ENCODE results near the gene TUBGCP5. TPM values are rescaled to one million over a fixed set of nuclear protein-coding genes. Genes with fewer than 3 reads are reported as not detected.
"Not testable (repeated sequence)": the region's sequence is repeated elsewhere in the genome, so short reads cannot be mapped to it uniquely, and the experiment has no call there.

The TUBGCP5 gene
- total RNA-seq, 2 experiments from 2014 or later, result 16.2 to 16.4 TPM

DNA sequence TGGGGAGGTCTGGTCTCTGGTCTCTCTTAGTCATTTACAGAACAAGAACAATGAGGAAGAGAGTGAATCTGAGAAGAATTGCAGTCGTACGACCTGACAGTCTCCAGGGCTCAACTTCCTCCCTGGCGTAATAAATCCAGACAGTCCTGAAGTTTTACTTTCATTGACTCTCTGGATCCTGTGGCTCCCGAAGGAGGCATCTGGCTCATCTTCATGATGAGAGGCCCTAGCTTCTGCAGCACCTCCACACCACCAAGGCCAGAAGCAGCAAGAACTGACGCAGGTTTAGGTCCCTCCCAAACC, 47.4 kb downstream of the TUBGCP5 start:
- intact Hi-C loops (cut with DNase I, micrococcal nuclease), result no loop called here
- ChIA-PET POLR2A (no interaction called here), CTCF (no interaction called here)
- Mint-ChIP-seq H3K36me3 (ENCODE audit: low read depth) (peaks cover 28% of the 10 kb centered on the region), H3K27ac (no peak overlapping the region), H3K27me3 (no peaks in the 10 kb centered on the region), H3K4me3 (no peak overlapping the region), H3K4me1 (no peaks in the 10 kb centered on the region), H3K9me3 (ENCODE audit: low read depth) (no peaks in the 10 kb centered on the region)
- DNase-seq (no peak), ATAC-seq (no peak)

DNA sequence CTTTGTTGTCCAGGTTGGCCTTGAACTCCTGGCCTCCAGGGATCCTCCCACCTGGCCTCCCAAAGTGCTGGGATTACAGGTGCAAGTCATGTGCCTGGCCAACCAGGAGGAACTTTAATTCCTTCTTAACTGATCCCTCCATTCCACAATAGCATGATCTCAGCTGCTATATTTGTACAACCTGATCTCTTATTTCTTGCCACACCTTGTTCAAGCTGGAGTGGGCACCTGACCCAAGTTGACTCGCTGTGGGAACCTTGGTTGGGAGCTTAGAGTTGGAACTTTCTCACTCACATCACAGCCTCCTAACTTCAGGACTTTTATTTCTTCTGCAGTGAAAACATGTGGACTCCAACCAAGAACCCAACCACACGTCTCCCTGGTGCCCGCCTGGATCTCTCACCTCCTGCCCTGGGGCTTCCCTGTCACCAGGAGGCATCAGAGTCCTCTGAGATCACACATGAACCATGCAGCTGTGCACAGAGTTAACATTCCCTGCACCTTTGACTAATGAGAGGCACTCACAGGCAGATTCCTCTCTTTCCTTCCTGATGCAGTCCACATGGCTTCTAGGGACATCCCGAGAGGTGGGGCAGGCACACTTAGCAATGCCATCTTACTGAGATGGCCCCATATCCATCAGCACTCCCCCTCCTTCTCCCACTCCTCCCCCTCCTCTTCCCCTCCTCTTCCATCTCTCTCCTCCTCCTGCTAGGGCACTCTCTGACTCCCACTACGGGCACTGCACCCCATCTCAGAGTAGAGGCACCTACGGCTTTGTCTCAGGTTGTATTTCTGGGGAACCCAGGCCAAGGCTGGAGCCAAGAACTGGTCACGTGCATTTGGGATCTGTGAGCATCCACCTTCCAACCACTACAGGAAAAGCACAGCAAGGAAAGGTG, 49.5 kb downstream of the TUBGCP5 start:
- Mint-ChIP-seq H3K4me1 (no peaks in the 10 kb centered on the region), H3K36me3 (ENCODE audit: low read depth) (peaks cover 15% of the 10 kb centered on the region), H3K9me3 (ENCODE audit: low read depth) (no peaks in the 10 kb centered on the region), H3K27me3 (no peaks in the 10 kb centered on the region), H3K4me3 (no peak overlapping the region), H3K27ac (no peak overlapping the region)
- POLR2A ChIA-PET, result no interaction called here
- ATAC-seq (no peak), DNase-seq (no peak)
- CTCF ChIA-PET, result interaction anchor here (0.8 to 1.0 kb wide), 2 partner anchors 9 to 22 kb away, joined by 3 read pairs; no protein-coding TSS in a partner anchor
- intact Hi-C loops (cut with DNase I, micrococcal nuclease), result no loop called here

DNA sequence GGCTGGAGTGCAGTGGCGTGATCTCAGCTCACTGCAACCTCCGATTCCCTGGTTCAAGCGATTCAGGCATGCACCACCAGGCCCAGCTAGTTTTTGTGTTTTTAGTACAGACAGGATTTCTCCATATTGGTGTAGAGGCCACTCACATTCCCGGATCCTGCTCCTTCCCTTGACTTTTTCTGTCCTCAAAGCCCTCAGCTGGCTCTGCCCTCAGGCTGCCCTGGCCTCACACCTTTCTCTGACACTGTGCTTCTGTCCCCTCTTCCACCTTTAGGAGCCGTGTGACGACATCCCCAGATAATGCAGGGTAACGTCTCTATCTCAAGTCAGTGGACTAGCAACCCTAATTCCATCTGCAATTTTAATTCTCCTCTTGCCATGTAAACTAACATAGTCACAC, 50.6 kb downstream of the TUBGCP5 start:
- POLR2A ChIA-PET, result no interaction called here
- intact Hi-C loops (cut with DNase I, micrococcal nuclease), result no loop called here

GRCh38 chr15:22981931-22982330, 57.4 kb downstream of the TUBGCP5 start:
- H3K36me3 Mint-ChIP-seq (ENCODE audit: low read depth); H3K9me3 Mint-ChIP-seq (ENCODE audit: low read depth); H3K4me3 Mint-ChIP-seq; ATAC-seq; H3K4me1 Mint-ChIP-seq; H3K27me3 Mint-ChIP-seq; H3K27ac Mint-ChIP-seq; CTCF ChIA-PET; POLR2A ChIA-PET; DNase-seq: not testable (repeated sequence)
- intact Hi-C loops (cut with DNase I, micrococcal nuclease), result loop anchor here (5.0 kb wide), 2 partner anchors 55 to 195 kb away; partner anchors contain the start of genes NIPA1 (in 1 of the 2) and TUBGCP5 (in 1 of the 2)

More for the DNA sequence above, 50.6 kb downstream of the TUBGCP5 start:
- ATAC-seq, result no peak
- Mint-ChIP-seq H3K4me3 (no peak overlapping the region), H3K36me3 (ENCODE audit: low read depth) (peaks cover 6% of the 10 kb centered on the region), H3K27ac (no peak overlapping the region), H3K4me1 (no peaks in the 10 kb centered on the region), H3K27me3 (no peaks in the 10 kb centered on the region), H3K9me3 (ENCODE audit: low read depth) (no peaks in the 10 kb centered on the region)
- CTCF ChIA-PET, result interaction anchor here (0.8 to 1.0 kb wide), 2 partner anchors 8 to 21 kb away, joined by 3 read pairs; no protein-coding TSS in a partner anchor
- no peak for DNase-seq

GRCh38 chr15:22981051-22981840, 58.1 kb downstream of the TUBGCP5 start:
- ATAC-seq, result no peak
- intact Hi-C loops (cut with DNase I, micrococcal nuclease), result loop anchor here (5.0 kb wide), 2 partner anchors 56 to 194 kb away; partner anchors contain the start of genes NIPA1 (in 1 of the 2) and TUBGCP5 (in 1 of the 2)
- CTCF ChIA-PET, result interaction anchor here (0.9 kb wide), 1 partner anchor 8 kb away, joined by 3 read pairs; no protein-coding TSS in a partner anchor

DNA sequence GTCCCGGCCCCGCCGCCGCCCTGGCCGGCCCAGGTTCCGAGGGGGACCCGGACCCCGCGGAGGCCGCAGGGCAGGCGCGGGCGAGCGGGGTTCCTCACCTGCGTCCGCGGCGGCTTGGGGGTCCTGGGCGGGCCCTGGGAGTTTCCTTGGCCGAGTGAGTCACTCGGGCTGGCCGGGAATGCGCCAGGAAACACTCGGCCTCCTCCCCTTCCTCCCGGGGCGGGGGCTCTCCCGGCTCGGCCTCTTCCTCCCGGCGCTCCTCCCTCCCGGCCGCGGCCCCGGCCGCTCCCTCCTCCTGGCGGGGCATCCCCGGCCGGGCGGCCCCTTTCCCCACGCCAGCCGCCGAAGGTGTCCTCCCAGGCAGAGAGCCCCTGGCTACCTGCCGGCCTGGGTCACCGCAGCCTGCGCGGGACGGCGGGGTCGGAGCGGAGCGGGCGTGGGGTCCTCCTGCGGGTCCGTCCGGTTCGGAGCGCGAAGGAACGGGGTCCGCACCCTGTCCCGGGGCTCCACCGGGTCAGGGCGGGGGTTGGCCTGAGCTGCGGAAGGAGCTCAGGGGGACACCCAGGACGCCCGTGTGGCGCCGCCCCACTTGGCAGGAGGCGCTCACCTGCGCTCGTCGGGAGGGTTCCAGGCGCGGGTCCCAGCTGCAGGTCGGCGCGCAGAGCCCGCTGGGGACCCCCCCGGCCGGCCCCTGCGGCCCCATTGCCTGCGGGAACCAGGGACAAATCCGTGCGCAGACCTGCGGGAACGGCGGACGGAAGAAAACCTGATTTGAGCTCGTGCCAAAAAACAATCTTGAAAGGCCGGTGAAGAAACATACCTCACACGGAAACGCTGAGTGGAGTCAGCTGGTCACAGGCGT, 58.9 kb downstream of the TUBGCP5 start, which contains the start of gene CYFIP1:
Gene CYFIP1, minus strand, starts transcription at position 180 of the 862 bp plus-strand sequence. CDS start 33,083 bp downstream, outside the sequence.
- POLR2A ChIA-PET, result no interaction called here

More at GRCh38 chr15:22981051-22981840, 58.1 kb downstream of the TUBGCP5 start:
- H3K9me3 Mint-ChIP-seq (ENCODE audit: low read depth), result no peaks in the 10 kb centered on the region
- peaks cover 8% of the 10 kb centered on the region for H3K4me1 Mint-ChIP-seq
- DNase-seq, result no peak
- POLR2A ChIA-PET, result no interaction called here
- H3K4me3 Mint-ChIP-seq, result peak overlapping the region; percentile 53
- H3K27me3 Mint-ChIP-seq, result peaks cover 9% of the 10 kb centered on the region
- H3K27ac Mint-ChIP-seq, result no peak overlapping the region
- no peaks in the 10 kb centered on the region for H3K36me3 Mint-ChIP-seq (ENCODE audit: low read depth)

GRCh38 chr15:22979238-22980188, 59.9 kb downstream of the TUBGCP5 start:
- intact Hi-C loops (cut with DNase I, micrococcal nuclease), result loop anchor here (1.0 to 10.0 kb wide), 4 partner anchors 58 to 192 kb away; partner anchors contain the start of genes TUBGCP5 (in 2 of the 2) and NIPA1 (in 1 of the 2)
- H3K9me3 Mint-ChIP-seq (ENCODE audit: low read depth), result no peaks in the 10 kb centered on the region
- peak overlapping the region; percentile 59 for H3K27ac Mint-ChIP-seq
- peaks cover 9% of the 10 kb centered on the region for H3K27me3 Mint-ChIP-seq
- peak overlapping the region; percentile 84 for H3K4me3 Mint-ChIP-seq
- peak; percentile 68 for DNase-seq
- peaks cover 8% of the 10 kb centered on the region for H3K4me1 Mint-ChIP-seq
- CTCF ChIA-PET, result interaction anchor here (1.0 kb wide), 1 partner anchor 60 kb away, joined by 3 read pairs; the partner anchor contains the start of gene TUBGCP5
- POLR2A ChIA-PET, result interaction anchor here (0.6 kb wide), 1 partner anchor 60 kb away, joined by 3 read pairs; the partner anchor contains the start of gene TUBGCP5
- ATAC-seq, result peak; percentile 78
- H3K36me3 Mint-ChIP-seq (ENCODE audit: low read depth), result no peaks in the 10 kb centered on the region

More for the DNA sequence above, 58.9 kb downstream of the TUBGCP5 start, which contains the start of gene CYFIP1:
- ATAC-seq (peak; percentile 61), DNase-seq (peak; percentile 50)
- CTCF ChIA-PET, result interaction anchor here (0.7 to 1.0 kb wide), 4 partner anchors 8 to 73 kb away, joined by 3 to 4 read pairs (median 3); partner anchors contain the start of gene TUBGCP5
- Mint-ChIP-seq H3K27me3 (peaks cover 9% of the 10 kb centered on the region), H3K9me3 (ENCODE audit: low read depth) (no peaks in the 10 kb centered on the region), H3K36me3 (ENCODE audit: low read depth) (no peaks in the 10 kb centered on the region), H3K27ac (peak within 1 kb of the TSS; percentile 59), H3K4me1 (peaks cover 8% of the 10 kb centered on the region), H3K4me3 (peak within 1 kb of the TSS; percentile 84)
- intact Hi-C loops (cut with DNase I, micrococcal nuclease), result loop anchor here (5.0 kb wide), 2 partner anchors 57 to 193 kb away; partner anchors contain the start of genes NIPA1 (in 1 of the 2) and TUBGCP5 (in 1 of the 2)

GRCh38 chr15:22978691-22979237, 60.6 kb downstream of the TUBGCP5 start:
- DNase-seq, result no peak
- POLR2A ChIA-PET, result no interaction called here
- intact Hi-C loops (cut with DNase I, micrococcal nuclease), result loop anchor here (1.0 to 10.0 kb wide), 2 partner anchors 61 to 94 kb away; partner anchors contain the start of gene TUBGCP5 (in 1 of the 2)
- no peaks in the 10 kb centered on the region for H3K9me3 Mint-ChIP-seq (ENCODE audit: low read depth)
- CTCF ChIA-PET, result no interaction called here
- ATAC-seq, result peak; percentile 56
- peaks cover 9% of the 10 kb centered on the region for H3K27me3 Mint-ChIP-seq
- peak overlapping the region; percentile 84 for H3K4me3 Mint-ChIP-seq
- no peak overlapping the region for H3K27ac Mint-ChIP-seq
- H3K36me3 Mint-ChIP-seq (ENCODE audit: low read depth), result no peaks in the 10 kb centered on the region
- H3K4me1 Mint-ChIP-seq, result peaks cover 8% of the 10 kb centered on the region

- no peak overlapping the region for H3K27ac Mint-ChIP-seq
- intact Hi-C loops (cut with DNase I, micrococcal nuclease), result loop anchor here in 1 of 2 experiments (10.0 kb wide), 1 partner anchor 90 kb away; no protein-coding TSS in a partner anchor
These were observed 64.6 kb downstream of the TUBGCP5 start for GRCh38 chr15:22974745-22975144.

More at GRCh38 chr15:22974745-22975144, 64.6 kb downstream of the TUBGCP5 start:
- no peaks in the 10 kb centered on the region for H3K36me3 Mint-ChIP-seq (ENCODE audit: low read depth)
- ChIA-PET CTCF (interaction anchor here (1.2 kb wide), 1 partner anchor 10 kb away, joined by 3 read pairs; no protein-coding TSS in a partner anchor), POLR2A (no interaction called here)
- DNase-seq (no peak), ATAC-seq (no peak)
- H3K9me3 Mint-ChIP-seq (ENCODE audit: low read depth), result no peaks in the 10 kb centered on the region
- peaks cover 8% of the 10 kb centered on the region for H3K4me1 Mint-ChIP-seq
- peaks cover 8% of the 10 kb centered on the region for H3K27me3 Mint-ChIP-seq
- no peak overlapping the region for H3K4me3 Mint-ChIP-seq
